GM19455 (cell line): ENCODE data around the gene PCBP2.

Experiments
- ATAC-seq: cut with Tn5 transposase; IDR thresholded peaks from one replicate; pipeline ENCODE4 v1.9.1; 2021; ENCODE audit not compliant: unreplicated experiment

PCBP2 gene

GRCh38 chr12:53492830-53493609 lies 41.1 kb downstream of the PCBP2 start:
- peak; percentile 89 for ATAC-seq

GRCh38 chr12:53493610-53494391 lies 41.9 kb downstream of the PCBP2 start:
- no peak for ATAC-seq

- ATAC-seq = no peak
Observed at GRCh38 chr12:53495903-53496751, 44.2 kb downstream of the PCBP2 start.

GRCh38 chr12:53496752-53497032 lies 44.8 kb downstream of the PCBP2 start:
- ATAC-seq = no peak

- no peak for ATAC-seq
Observed at GRCh38 chr12:53497461-53497860, 45.6 kb downstream of the PCBP2 start.

- no peak for ATAC-seq
Observed at GRCh38 chr12:53498235-53498630, 46.3 kb downstream of the PCBP2 start.

GRCh38 chr12:53499266-53500141 lies 47.6 kb downstream of the PCBP2 start, which contains the start of gene MAP3K12:
TSS of gene MAP3K12 (minus strand) at chr12:53499458. CDS start at chr12:53487391, 12,067 bp downstream.
- ATAC-seq = no peak

- no peak for ATAC-seq
Observed at GRCh38 chr12:53500142-53500775, 48.4 kb downstream of the PCBP2 start.

- ATAC-seq = peak; percentile 81
Observed at GRCh38 chr12:53500776-53501614, 49.1 kb downstream of the PCBP2 start, which contains the start of gene TARBP2. TSS of gene TARBP2 (plus strand) at chr12:53501283. CDS start at chr12:53501409, 126 bp downstream.

GRCh38 chr12:53501615-53502181 lies 49.8 kb downstream of the PCBP2 start:
- no peak for ATAC-seq

GRCh38 chr12:53502331-53502730 lies 50.4 kb downstream of the PCBP2 start:
- no peak for ATAC-seq

GRCh38 chr12:53502983-53503728 lies 51.3 kb downstream of the PCBP2 start:
- no peak for ATAC-seq

- ATAC-seq = no peak
Observed at GRCh38 chr12:53504004-53504920, 52.4 kb downstream of the PCBP2 start.

GRCh38 chr12:53505086-53505485 lies 53.2 kb downstream of the PCBP2 start:
- ATAC-seq = no peak

GRCh38 chr12:53505555-53506449 lies 53.9 kb downstream of the PCBP2 start:
- ATAC-seq = no peak

GRCh38 chr12:53506450-53506785 lies 54.5 kb downstream of the PCBP2 start:
- ATAC-seq = no peak
